ENCODE measurements around the gene ENTPD5. TPM values are rescaled to one million over a fixed set of nuclear protein-coding genes. Genes with fewer than 3 reads are reported as not detected.
"Not testable (repeated sequence)": the region's sequence is repeated elsewhere in the genome, so short reads cannot be mapped to it uniquely, and the experiment has no call there.

ENTPD5 gene
- total and polyA plus RNA-seq, 8 donors: 2.7 to 7.4 (median 5.2) TPM

DNA sequence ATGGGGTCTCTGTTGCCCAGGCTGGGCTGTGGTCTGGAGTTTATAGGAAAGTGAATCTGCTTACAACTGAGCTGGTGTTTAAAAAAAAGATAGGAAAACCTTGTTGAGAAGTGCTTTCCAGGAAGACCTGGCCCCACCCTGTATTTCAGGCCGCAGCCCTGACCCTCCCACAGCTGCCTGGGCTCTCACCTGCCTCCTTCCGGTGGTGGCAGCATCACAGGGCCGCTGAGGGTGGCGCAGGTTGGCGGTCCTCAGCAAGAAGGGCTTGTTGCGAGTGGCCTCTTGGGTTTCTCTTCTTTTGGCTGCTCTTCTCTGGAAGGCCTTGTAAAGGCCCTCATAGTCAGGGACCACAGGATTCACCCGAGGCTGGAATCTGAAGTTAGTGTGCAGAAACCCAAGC, 76.9 kb downstream of the ENTPD5 start:
- Histone ChIP-seq H3K27me3 (no peaks in the 10 kb centered on the region), H3K4me3 (no peak overlapping the region), H3K36me3 (no peaks in the 10 kb centered on the region), H3K4me1 (peaks cover 7 to 10% (median 8%) of the 10 kb centered on the region in 3 donors), H3K27ac (no peak overlapping the region), H3K9me3 (no peaks in the 10 kb centered on the region)
- TF ChIP-seq, protein P1, sequence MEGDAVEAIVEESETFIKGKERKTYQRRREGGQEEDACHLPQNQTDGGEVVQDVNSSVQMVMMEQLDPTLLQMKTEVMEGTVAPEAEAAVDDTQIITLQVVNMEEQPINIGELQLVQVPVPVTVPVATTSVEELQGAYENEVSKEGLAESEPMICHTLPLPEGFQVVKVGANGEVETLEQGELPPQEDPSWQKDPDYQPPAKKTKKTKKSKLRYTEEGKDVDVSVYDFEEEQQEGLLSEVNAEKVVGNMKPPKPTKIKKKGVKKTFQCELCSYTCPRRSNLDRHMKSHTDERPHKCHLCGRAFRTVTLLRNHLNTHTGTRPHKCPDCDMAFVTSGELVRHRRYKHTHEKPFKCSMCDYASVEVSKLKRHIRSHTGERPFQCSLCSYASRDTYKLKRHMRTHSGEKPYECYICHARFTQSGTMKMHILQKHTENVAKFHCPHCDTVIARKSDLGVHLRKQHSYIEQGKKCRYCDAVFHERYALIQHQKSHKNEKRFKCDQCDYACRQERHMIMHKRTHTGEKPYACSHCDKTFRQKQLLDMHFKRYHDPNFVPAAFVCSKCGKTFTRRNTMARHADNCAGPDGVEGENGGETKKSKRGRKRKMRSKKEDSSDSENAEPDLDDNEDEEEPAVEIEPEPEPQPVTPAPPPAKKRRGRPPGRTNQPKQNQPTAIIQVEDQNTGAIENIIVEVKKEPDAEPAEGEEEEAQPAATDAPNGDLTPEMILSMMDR (IDR thresholded peaks at IDR 0.05): no peak
- FAIRE-seq: no peak
- intact Hi-C loops (cut with DNase I): no loop called here
- DNase-seq: no peak
- no peak for ATAC-seq
- WGBS, 2 donors: 94 to 96% methylated on average over 7 of the region's 7 CpGs

DNA sequence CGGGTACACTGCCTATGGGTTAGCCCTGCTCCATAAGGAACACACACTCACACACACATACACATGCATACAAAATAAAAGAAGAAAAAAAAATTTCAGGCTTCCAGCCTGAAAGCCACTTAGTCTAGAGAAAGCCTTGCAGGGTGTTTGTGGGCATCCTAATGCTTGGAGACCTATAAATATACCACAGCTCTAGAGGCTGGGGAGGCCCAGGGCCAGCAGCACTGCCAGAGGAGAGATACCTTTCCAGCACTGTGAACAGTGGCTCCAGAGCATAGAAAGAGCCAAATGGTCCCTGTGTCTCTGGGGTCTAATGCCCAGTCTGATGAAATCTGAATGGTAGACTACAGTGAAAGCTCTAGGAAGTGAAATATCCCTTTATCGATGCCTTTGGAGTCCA, 82.1 kb downstream of the ENTPD5 start:
- no peak overlapping the region for H3K27ac ChIP-seq
- intact Hi-C loops (cut with DNase I): no loop called here
- H3K36me3 ChIP-seq: peaks cover 0 to 10% (median 5%) of the 10 kb centered on the region in 3 donors
- peaks cover 0 to 5% (median 0%) of the 10 kb centered on the region in 3 donors for H3K4me1 ChIP-seq
- TF ChIP-seq, protein P1 (IDR thresholded peaks at IDR 0.05): no peak
- H3K27me3 ChIP-seq: no peaks in the 10 kb centered on the region
- DNase-seq (no peak), ATAC-seq (no peak), FAIRE-seq (no peak)
- no peak overlapping the region for H3K4me3 ChIP-seq
- no peaks in the 10 kb centered on the region for H3K9me3 ChIP-seq
- 96% methylated on average over 2 of the region's 2 CpGs for WGBS, 2 donors

DNA sequence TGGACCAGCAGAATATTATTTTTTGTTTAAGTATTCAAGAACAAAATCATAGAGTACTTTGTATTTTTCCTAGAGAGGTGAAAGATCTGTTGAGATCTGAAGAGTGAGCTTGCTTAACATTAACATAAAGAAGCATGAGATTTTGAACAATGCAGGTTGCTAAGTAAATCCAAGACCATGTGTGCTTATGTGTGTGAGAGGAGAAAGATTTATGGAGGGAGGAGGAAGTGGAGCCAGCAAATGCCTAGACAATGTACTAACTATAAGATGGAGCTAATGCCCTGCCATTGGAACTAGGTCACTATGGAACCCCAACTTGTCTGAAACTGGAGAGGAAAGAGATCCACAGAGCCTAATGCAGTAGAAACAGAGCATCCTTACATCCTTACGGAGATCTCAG, 82.5 kb downstream of the ENTPD5 start:
- Histone ChIP-seq H3K4me1 (peaks cover 0 to 5% (median 0%) of the 10 kb centered on the region in 3 donors), H3K4me3 (no peak overlapping the region), H3K36me3 (peaks cover 0 to 15% (median 5%) of the 10 kb centered on the region in 3 donors), H3K27ac (no peak overlapping the region), H3K27me3 (no peaks in the 10 kb centered on the region), H3K9me3 (no peaks in the 10 kb centered on the region)
- intact Hi-C loops (cut with DNase I): no loop called here
- ATAC-seq: no peak
- TF ChIP-seq, protein P1 (IDR thresholded peaks at IDR 0.05): no peak
- FAIRE-seq: no peak
- WGBS, 2 donors: 100% methylated on average over 1 of the region's 1 CpG
- DNase-seq: no peak

DNA sequence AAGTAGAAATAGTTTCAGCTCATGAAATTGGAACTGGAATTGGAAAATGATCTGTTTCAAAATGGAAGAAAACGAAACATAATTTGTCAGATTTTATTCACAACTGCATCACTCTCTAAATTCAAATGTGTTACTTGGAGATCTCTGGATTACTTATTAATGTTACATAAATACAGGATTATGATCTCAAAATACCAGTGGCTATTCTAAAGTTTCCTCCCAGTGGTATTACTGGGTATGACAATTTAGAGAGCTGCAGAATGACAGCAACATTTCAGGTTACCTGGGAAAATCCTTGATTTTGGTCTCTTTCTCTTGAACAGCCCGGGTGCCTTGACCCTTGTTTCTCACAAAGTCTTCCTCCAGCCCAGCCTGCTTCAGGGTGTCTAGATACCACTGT, 83.4 kb downstream of the ENTPD5 start:
- no peaks in the 10 kb centered on the region for H3K9me3 ChIP-seq
- no peak overlapping the region for H3K4me3 ChIP-seq
- intact Hi-C loops (cut with DNase I): no loop called here
- peaks cover 0 to 5% (median 0%) of the 10 kb centered on the region in 3 donors for H3K4me1 ChIP-seq
- whole genome bisulfite sequencing, 2 donors: 60 to 65% methylated on average over 2 of the region's 2 CpGs
- H3K36me3 ChIP-seq: peaks cover 0 to 16% (median 5%) of the 10 kb centered on the region in 3 donors
- H3K27me3 ChIP-seq: no peaks in the 10 kb centered on the region
- no peak overlapping the region for H3K27ac ChIP-seq
- no peak for DNase-seq
- ATAC-seq: peak in 3 of 4 donors; percentile 28 to 66 (median 51)
- FAIRE-seq: no peak
- TF ChIP-seq, protein P1 (IDR thresholded peaks at IDR 0.05): peak in 2 of 4 donors; percentile 7 to 16

DNA sequence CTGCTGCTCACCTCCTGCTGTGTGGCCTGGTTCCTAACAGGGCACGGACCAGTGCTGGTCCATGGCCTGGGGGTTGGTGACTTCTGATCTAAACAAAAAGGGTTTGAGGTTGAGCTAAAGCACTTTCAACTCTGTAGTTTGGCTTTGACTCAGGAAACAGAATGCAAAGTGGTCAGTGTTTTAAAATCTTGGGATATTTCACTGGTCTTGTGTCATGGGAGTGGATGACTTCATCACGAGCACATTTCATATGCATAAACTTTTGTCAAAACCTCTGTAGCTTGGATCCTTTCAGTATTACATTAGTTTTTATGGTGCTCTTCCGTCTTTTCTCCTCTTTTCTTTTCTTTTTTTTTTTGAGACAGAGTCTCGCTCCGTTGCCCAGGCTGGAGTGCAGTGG, 94.8 kb downstream of the ENTPD5 start:
- Histone ChIP-seq H3K36me3 (peaks cover 12 to 78% (median 29%) of the 10 kb centered on the region in 3 donors), H3K9me3 (no peaks in the 10 kb centered on the region), H3K4me1 (no peaks in the 10 kb centered on the region), H3K4me3 (no peak overlapping the region), H3K27me3 (no peaks in the 10 kb centered on the region), H3K27ac (no peak overlapping the region)
- intact Hi-C loops (cut with DNase I): no loop called here
- DNase-seq (no peak), FAIRE-seq (no peak), ATAC-seq (no peak)
- WGBS, 2 donors: 82 to 87% methylated on average over 5 of the region's 5 CpGs
- TF ChIP-seq, protein P1 (IDR thresholded peaks at IDR 0.05): no peak

DNA sequence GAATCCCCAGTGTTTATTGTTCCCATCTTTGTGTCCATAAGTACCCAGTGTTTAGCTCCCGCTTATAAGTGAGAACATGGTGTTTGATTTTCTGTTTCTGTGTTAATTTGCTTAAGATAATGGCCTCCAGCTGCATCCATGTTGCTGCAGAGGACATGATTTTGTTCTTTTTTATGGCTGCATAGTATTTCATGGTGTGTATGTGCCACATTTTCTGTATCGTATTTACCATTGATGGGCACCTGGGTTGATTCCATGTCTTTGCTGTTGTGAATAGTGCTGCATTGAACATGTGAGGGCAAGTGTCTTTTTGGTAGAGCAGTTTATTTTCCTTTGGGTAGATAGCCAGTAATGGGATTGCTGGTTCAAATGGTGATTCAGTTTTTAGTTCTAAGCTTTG, 99.6 kb downstream of the ENTPD5 start:
- WGBS, 2 donors: 95% methylated on average over 2 of the region's 2 CpGs
- ATAC-seq; H3K9me3 ChIP-seq; H3K27ac ChIP-seq; H3K27me3 ChIP-seq; H3K4me3 ChIP-seq; DNase-seq; H3K4me1 ChIP-seq; FAIRE-seq; intact Hi-C loops (cut with DNase I): not testable (repeated sequence)
- peaks cover 12 to 41% (median 15%) of the 10 kb centered on the region in 3 donors for H3K36me3 ChIP-seq

Data from pancreas (tissue), 10 donors.